HepG2 (cell line): ENCODE data around the gene GUCY1A1. TPM values are rescaled to one million over a fixed set of nuclear protein-coding genes. Genes with fewer than 3 reads are reported as not detected.

ENCODE experiments used
- ATAC-seq: fragments of 200-7000 bp; cut with Tn5 transposase; 3 replicates; pipeline ENCODE4 v1.9.1; 2020; ENCODE audit warnings: mild to moderate bottlenecking, moderate library complexity
- BruUV-seq: library from RNA; stranded (reverse); fragments of 400-500 nt; replicated peaks from 2 replicates; lab custom pipeline; 2021; lab: Mats Ljungman, UMichigan
- CTCF ChIA-PET: fragments of 300-600 bp; formaldehyde crosslinking; extraction: SDS; loops from one replicate; lab custom pipeline; 2021; ENCODE audit warnings: low total read pairs, inconsistent platforms, low intra/inter-chr PET ratio; lab: Yijun Ruan, JAX
- POLR2A ChIA-PET: fragments of 350-600 bp; sonication (Branson Sonifier 250); formaldehyde crosslinking; loops from one replicate; lab custom pipeline; 2020; ENCODE audit warnings: antibody characterized with exemption, inconsistent platforms; lab: Yijun Ruan, JAX
- DNase-seq: peaks from one replicate; pipeline ENCODE4 v3.0.0-alpha.2; 2015; ENCODE audit warnings: low spot score
- FAIRE-seq: peaks from 3 replicates; lab custom pipeline; 2011; peaks lifted over from hg19 to GRCh38; lab: Jason Lieb, UNC
- H2AFZ ChIP-seq: one replicate; pipeline ENCODE4 v1.6.1; 2011; ENCODE audit warnings: low read length, inconsistent platforms
- H3K27ac ChIP-seq: fragments of 300-600 bp; 3 replicates; pipeline ENCODE4 v1.8.0; 2011; ENCODE audit warnings: mixed run types, mild to moderate bottlenecking, mixed read lengths, low read length, inconsistent platforms; ENCODE audit not compliant: insufficient read depth; ENCODE audit errors: extremely low read length
- H3K27me3 ChIP-seq, 2 experiments: fragments of 200-600 bp in 1 of 2; 2 replicates in 1 of 2; 3 replicates in 1 of 2; pipeline versions ENCODE4 v1.6.0 to v1.8.0; 2011; ENCODE audit warnings: low read length in 2 of 2, mild to moderate bottlenecking in 2 of 2, moderate library complexity in 2 of 2, inconsistent platforms in 1 of 2; ENCODE audit not compliant: insufficient read depth in 2 of 2, control insufficient read depth in 1 of 2
- H3K36me3 ChIP-seq, 2 experiments: fragments of 200-600 bp in 1 of 2; replicated peaks in 1 of 2; 2 replicates in 1 of 2; 3 replicates in 1 of 2; pipeline versions ENCODE4 v1.5.1 to v1.8.0; 2011; ENCODE audit warnings: low read length in 2 of 2, inconsistent platforms in 1 of 2; ENCODE audit not compliant: insufficient read depth in 2 of 2, control insufficient read depth in 1 of 2
- H3K4me1 ChIP-seq: 2 replicates; pipeline ENCODE4 v1.5.1; 2012; ENCODE audit warnings: low read length, inconsistent platforms; ENCODE audit not compliant: insufficient read depth
- H3K4me2 ChIP-seq: 2 replicates; pipeline ENCODE4 v1.6.0; 2011; ENCODE audit warnings: low read depth, low read length, inconsistent platforms
- H3K4me3 ChIP-seq, 3 experiments: fragments of 200-600 bp in 1 of 3; sonication (generic), shearing (Covaris generic) in 1 of 3; replicated peaks in 1 of 3; 2 replicates each; pipeline ENCODE4 v1.5.1; 2011 to 2016; ENCODE audit warnings: low read length in 3 of 3, inconsistent platforms in 2 of 3, low read depth in 2 of 3, mild to moderate bottlenecking in 2 of 3, control low read depth in 1 of 3, mixed read lengths in 1 of 3; ENCODE audit not compliant: insufficient read depth in 1 of 3
- H3K79me2 ChIP-seq: one replicate; pipeline ENCODE4 v1.6.1; 2011; ENCODE audit warnings: low read length, inconsistent platforms; ENCODE audit not compliant: insufficient read depth
- H3K9ac ChIP-seq: 2 replicates; pipeline ENCODE4 v1.6.0; 2011; ENCODE audit warnings: mild to moderate bottlenecking, low read depth, low read length, inconsistent platforms; ENCODE audit not compliant: insufficient read depth
- H3K9me3 ChIP-seq: 2 replicates; pipeline ENCODE4 v1.5.1; 2012; ENCODE audit warnings: mild to moderate bottlenecking, low read length
- H4K20me1 ChIP-seq: 2 replicates; pipeline ENCODE4 v1.6.0; 2011; ENCODE audit warnings: inconsistent platforms, mild to moderate bottlenecking, low read length, moderate library complexity; ENCODE audit not compliant: insufficient read depth
- HDAC6 ChIP-seq: fragments of 200-600 bp; sonication (generic); IDR thresholded peaks from 2 replicates; pipeline ENCODE4 v1.7.0; 2017; ENCODE audit warnings: mild to moderate bottlenecking, antibody characterized with exemption, low read length, low read depth
- HES4 ChIP-seq: sonication (generic); formaldehyde crosslinking; IDR thresholded peaks from 2 replicates; pipeline ENCODE4 v1.9.0; 2021; ENCODE audit warnings: mild to moderate bottlenecking, missing genetic modification reagents, borderline replicate concordance
- IKZF4 ChIP-seq: sonication (generic); formaldehyde crosslinking; IDR thresholded peaks from 2 replicates; pipeline ENCODE4 v1.5.1; 2020; ENCODE audit warnings: borderline replicate concordance, mild to moderate bottlenecking, low read depth, missing genetic modification reagents; ENCODE audit errors: not compliant biosample characterization
- JUNB ChIP-seq: sonication (generic); formaldehyde crosslinking; IDR thresholded peaks from 2 replicates; pipeline ENCODE4 v1.8.0; 2022; ENCODE audit warnings: missing genetic modification reagents, mild to moderate bottlenecking, borderline replicate concordance
- PCBP1 ChIP-seq: fragments of 200-400 bp; formaldehyde crosslinking; IDR thresholded peaks from 2 replicates; pipeline ENCODE4 v1.6.1; 2017; ENCODE audit warnings: mild to moderate bottlenecking, low read depth, low read length, borderline replicate concordance
- RFX1 ChIP-seq: fragments of 450-650 bp; IDR thresholded peaks from 2 replicates; pipeline ENCODE4 v1.6.1; 2017
- RFXAP ChIP-seq: sonication (generic); formaldehyde crosslinking; IDR thresholded peaks from 2 replicates; pipeline ENCODE4 v1.4.0; 2020; ENCODE audit warnings: missing genetic modification reagents, borderline replicate concordance
- U2AF1 ChIP-seq: fragments of 200-400 bp; formaldehyde crosslinking; optimal IDR thresholded peaks from 2 replicates; pipeline ENCODE3; 2017; ENCODE audit warnings: mild to moderate bottlenecking, low read depth, low read length
- ZNF264 ChIP-seq: sonication (generic); formaldehyde crosslinking; IDR thresholded peaks from 2 replicates; pipeline ENCODE4 v1.4.0; 2020; ENCODE audit warnings: missing genetic modification reagents
- ZNF326 ChIP-seq: sonication (generic); formaldehyde crosslinking; IDR thresholded peaks from 2 replicates; pipeline ENCODE4 v1.4.0; 2020; ENCODE audit warnings: missing genetic modification reagents, borderline replicate concordance
- ZNF337 ChIP-seq: sonication (generic); formaldehyde crosslinking; IDR thresholded peaks from 2 replicates; pipeline ENCODE4 v1.5.1; 2020; ENCODE audit warnings: missing genetic modification reagents, low read depth, mild to moderate bottlenecking, borderline replicate concordance
- ZNF451 ChIP-seq: sonication (generic); formaldehyde crosslinking; IDR thresholded peaks from 2 replicates; pipeline ENCODE4 v1.5.0; 2020; ENCODE audit warnings: mild to moderate bottlenecking, missing genetic modification reagents
- ZNF841 ChIP-seq: sonication (generic); formaldehyde crosslinking; IDR thresholded peaks from 2 replicates; pipeline ENCODE4 v1.8.1; 2023; ENCODE audit warnings: missing genetic modification reagents, borderline replicate concordance
- ZSCAN22 ChIP-seq: sonication (generic); formaldehyde crosslinking; IDR thresholded peaks from 2 replicates; pipeline ENCODE4 v1.4.0; 2020; ENCODE audit warnings: mild to moderate bottlenecking, missing genetic modification reagents
- WGBS: methylation state at CpG from one replicate; pipeline ENCODE4 v1.1.6; 2017; ENCODE audit warnings: low lambda C conversion rate; 5-methylcytosine and 5-hydroxymethylcytosine counted together
- in situ Hi-C: cut with HindIII; loops from 2 replicates; pipeline ENCODE4 v1.10.0; 2017; ENCODE audit warnings: low pct_unique_long_range_greater_than_20kb; ENCODE audit not compliant: extremely low pct_ligation_motif_present
- intact Hi-C: fragments of 100-400 bp; cut with micrococcal nuclease; formaldehyde crosslinking; loops from one replicate; pipeline ENCODE4 v1.10.0; 2022; ENCODE audit not compliant: unreplicated experiment
- polyA plus RNA-seq, 8 experiments: library from polyadenylated mRNA; depleted of rRNA in 3 of 8; stranded (reverse) in 7 of 8; unstranded in 1 of 8; fragments of >200 nt; fragmentation: Illumina TruSeq in 4 of 8; extraction: Trizol in 4 of 8; gene quantifications; 2 replicates each; pipeline versions ENCODE4 v1.2.1 to v1.2.3, GENCODE V29; 2011 to 2016; ENCODE audit warnings: low read depth in 4 of 8, missing spikeins in 1 of 8, mixed read lengths in 1 of 8; ENCODE audit not compliant: insufficient read depth in 1 of 8
- total RNA-seq, 5 experiments: library from RNA; depleted of rRNA; stranded (reverse); fragments of >200 nt; fragmentation: Illumina TruSeq; extraction: Trizol; gene quantifications; 2 replicates each; pipeline ENCODE4 v1.2.3, GENCODE V29; 2016; ENCODE audit warnings: low read depth in 1 of 5
- TF ChIP-seq, protein P1 (sequence below): sonication (generic); formaldehyde crosslinking; IDR thresholded peaks from 2 replicates; pipeline ENCODE4 v1.5.1; 2020; ENCODE audit warnings: missing genetic modification reagents, mild to moderate bottlenecking, borderline replicate concordance
- TF ChIP-seq, protein P2 (sequence below): sonication (generic); formaldehyde crosslinking; IDR thresholded peaks from 2 replicates; pipeline ENCODE4 v1.5.0; 2020; ENCODE audit warnings: missing genetic modification reagents
- TF ChIP-seq, protein P3 (sequence below): sonication (generic); formaldehyde crosslinking; IDR thresholded peaks from 2 replicates; pipeline ENCODE4 v1.5.0; 2020; ENCODE audit warnings: mild to moderate bottlenecking, missing genetic modification reagents
- TF ChIP-seq, protein P4 (sequence below): sonication (generic); formaldehyde crosslinking; IDR thresholded peaks from 2 replicates; pipeline ENCODE4 v1.5.1; 2020; ENCODE audit warnings: missing genetic modification reagents, mild to moderate bottlenecking, borderline replicate concordance

Gene GUCY1A1
- total and polyA plus RNA-seq, 2 of the 13 experiments (the other 11 are each of a cell fraction or from before 2014, with no cell fraction given), result not detected

DNA sequence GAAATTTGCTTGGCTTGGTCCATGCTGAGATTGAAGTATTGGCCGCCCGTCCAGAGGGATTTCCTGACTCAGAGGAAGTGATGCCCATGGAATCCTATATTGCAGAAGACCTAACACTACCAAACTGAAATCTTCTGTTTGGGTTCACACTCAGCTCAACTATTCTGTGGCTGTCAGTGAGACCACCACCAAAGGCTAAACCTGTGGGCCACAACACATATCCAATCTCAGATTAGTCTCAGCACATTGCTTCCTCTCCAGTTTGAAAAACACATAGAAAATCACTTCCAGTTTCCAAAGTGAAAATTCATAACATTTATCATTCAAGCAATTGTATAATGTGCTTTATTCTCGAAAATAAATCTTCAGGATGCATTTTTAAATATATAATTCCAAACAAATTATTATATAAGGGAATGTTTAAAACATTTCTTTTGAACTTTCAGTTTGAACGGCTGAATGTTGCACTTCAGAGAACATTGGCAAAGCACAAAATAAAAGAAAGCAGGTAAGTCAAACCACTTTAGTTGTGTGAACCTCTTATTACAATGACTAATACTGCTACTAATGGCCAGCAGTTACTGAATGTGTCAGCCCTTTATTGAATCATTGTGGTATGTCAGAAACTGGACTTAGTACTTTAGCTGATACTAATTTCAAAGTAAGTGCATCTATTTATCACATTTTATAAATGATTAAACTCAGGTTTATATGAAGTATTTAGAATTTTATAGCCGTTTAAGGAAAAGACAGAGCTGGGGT lies 37.0 kb downstream of the GUCY1A1 start:
- 10% methylated on average over 5 of the region's 5 CpGs for WGBS
- Histone ChIP-seq H2AFZ (no peak overlapping the region), H3K4me1 (no peaks in the 10 kb centered on the region), H3K27ac (no peak overlapping the region), H4K20me1 (no peaks in the 10 kb centered on the region), H3K9ac (no peak overlapping the region), H3K79me2 (no peaks in the 10 kb centered on the region), H3K9me3 (no peaks in the 10 kb centered on the region), H3K4me3 (no peak overlapping the region), H3K36me3 (no peaks in the 10 kb centered on the region), H3K4me2 (no peak overlapping the region), H3K27me3 (no peaks in the 10 kb centered on the region)
- in situ Hi-C loops, result no loop called here
- FAIRE-seq (no peak), ATAC-seq (no peak), DNase-seq (no peak)
- BruUV-seq, result no TSS peak
- CTCF ChIA-PET, result no interaction called here
- TF ChIP-seq RFX1, result no peak
- TF ChIP-seq HES4 (CRISPR knock-in tag), result no peak
- no peak for TF ChIP-seq ZSCAN22
- no peak for TF ChIP-seq PCBP1
- TF ChIP-seq, protein P1, sequence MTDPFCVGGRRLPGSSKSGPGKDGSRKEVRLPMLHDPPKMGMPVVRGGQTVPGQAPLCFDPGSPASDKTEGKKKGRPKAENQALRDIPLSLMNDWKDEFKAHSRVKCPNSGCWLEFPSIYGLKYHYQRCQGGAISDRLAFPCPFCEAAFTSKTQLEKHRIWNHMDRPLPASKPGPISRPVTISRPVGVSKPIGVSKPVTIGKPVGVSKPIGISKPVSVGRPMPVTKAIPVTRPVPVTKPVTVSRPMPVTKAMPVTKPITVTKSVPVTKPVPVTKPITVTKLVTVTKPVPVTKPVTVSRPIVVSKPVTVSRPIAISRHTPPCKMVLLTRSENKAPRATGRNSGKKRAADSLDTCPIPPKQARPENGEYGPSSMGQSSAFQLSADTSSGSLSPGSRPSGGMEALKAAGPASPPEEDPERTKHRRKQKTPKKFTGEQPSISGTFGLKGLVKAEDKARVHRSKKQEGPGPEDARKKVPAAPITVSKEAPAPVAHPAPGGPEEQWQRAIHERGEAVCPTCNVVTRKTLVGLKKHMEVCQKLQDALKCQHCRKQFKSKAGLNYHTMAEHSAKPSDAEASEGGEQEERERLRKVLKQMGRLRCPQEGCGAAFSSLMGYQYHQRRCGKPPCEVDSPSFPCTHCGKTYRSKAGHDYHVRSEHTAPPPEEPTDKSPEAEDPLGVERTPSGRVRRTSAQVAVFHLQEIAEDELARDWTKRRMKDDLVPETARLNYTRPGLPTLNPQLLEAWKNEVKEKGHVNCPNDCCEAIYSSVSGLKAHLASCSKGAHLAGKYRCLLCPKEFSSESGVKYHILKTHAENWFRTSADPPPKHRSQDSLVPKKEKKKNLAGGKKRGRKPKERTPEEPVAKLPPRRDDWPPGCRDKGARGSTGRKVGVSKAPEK (CRISPR knock-in tag), result no peak
- TF ChIP-seq, protein P2, sequence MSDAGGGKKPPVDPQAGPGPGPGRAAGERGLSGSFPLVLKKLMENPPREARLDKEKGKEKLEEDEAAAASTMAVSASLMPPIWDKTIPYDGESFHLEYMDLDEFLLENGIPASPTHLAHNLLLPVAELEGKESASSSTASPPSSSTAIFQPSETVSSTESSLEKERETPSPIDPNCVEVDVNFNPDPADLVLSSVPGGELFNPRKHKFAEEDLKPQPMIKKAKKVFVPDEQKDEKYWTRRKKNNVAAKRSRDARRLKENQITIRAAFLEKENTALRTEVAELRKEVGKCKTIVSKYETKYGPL, result no peak
- TF ChIP-seq HDAC6, result no peak
- TF ChIP-seq, protein P3, sequence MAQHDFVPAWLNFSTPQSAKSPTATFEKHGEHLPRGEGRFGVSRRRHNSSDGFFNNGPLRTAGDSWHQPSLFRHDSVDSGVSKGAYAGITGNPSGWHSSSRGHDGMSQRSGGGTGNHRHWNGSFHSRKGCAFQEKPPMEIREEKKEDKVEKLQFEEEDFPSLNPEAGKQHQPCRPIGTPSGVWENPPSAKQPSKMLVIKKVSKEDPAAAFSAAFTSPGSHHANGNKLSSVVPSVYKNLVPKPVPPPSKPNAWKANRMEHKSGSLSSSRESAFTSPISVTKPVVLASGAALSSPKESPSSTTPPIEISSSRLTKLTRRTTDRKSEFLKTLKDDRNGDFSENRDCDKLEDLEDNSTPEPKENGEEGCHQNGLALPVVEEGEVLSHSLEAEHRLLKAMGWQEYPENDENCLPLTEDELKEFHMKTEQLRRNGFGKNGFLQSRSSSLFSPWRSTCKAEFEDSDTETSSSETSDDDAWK (CRISPR knock-in tag), result no peak
- TF ChIP-seq ZNF451, result no peak
- TF ChIP-seq RFXAP (CRISPR knock-in tag), result no peak
- no peak for TF ChIP-seq ZNF264 (CRISPR knock-in tag)
- no peak for TF ChIP-seq ZNF841 (CRISPR knock-in tag)
- no peak for TF ChIP-seq IKZF4 (CRISPR knock-in tag)
- TF ChIP-seq U2AF1, result no peak
- TF ChIP-seq ZNF326 (CRISPR knock-in tag), result no peak
- no peak for TF ChIP-seq ZNF337 (CRISPR knock-in tag)
- TF ChIP-seq, protein P4, sequence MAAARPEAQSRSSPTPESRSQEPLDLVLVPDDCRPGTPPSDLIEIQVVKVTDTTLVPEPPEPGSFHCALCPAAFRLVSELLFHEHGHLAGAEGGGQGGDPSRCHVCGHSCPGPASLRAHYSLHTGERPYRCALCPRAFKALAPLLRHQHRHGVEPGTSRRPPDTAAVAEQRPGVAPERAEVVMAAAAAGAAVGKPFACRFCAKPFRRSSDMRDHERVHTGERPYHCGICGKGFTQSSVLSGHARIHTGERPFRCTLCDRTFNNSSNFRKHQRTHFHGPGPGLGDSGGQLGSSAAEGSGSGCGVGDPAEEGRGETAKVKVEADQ, result no peak
- TF ChIP-seq JUNB (CRISPR knock-in tag), result no peak
- intact Hi-C loops, result no loop called here
- POLR2A ChIA-PET, result no interaction called here
